PFSK-1 (cell line): ENCODE data around the gene LMNTD1.

Experiments used
- POLR2AphosphoS5 ChIP-seq: IDR thresholded peaks from 2 replicates; pipeline ENCODE4 v1.6.1; 2012; ENCODE audit warnings: low read depth, mild to moderate bottlenecking, control low read depth, low read length, moderate library complexity
- SIN3A ChIP-seq: IDR thresholded peaks from 2 replicates; pipeline ENCODE4 v1.6.1; 2012; ENCODE audit warnings: mild to moderate bottlenecking, low read length, moderate library complexity, borderline replicate concordance; ENCODE audit not compliant: insufficient read depth
- TF ChIP-seq, protein P1 (sequence below), 2 experiments: IDR thresholded peaks; 2 replicates each; pipeline versions ENCODE4 v1.6.1 to v1.8.0; 2011 to 2012; ENCODE audit warnings: low read depth in 2 of 2, low read length in 2 of 2, control low read depth in 1 of 2, inconsistent platforms in 1 of 2, mild to moderate bottlenecking in 1 of 2, moderate library complexity in 1 of 2; ENCODE audit not compliant: insufficient read depth in 1 of 2

DNA sequence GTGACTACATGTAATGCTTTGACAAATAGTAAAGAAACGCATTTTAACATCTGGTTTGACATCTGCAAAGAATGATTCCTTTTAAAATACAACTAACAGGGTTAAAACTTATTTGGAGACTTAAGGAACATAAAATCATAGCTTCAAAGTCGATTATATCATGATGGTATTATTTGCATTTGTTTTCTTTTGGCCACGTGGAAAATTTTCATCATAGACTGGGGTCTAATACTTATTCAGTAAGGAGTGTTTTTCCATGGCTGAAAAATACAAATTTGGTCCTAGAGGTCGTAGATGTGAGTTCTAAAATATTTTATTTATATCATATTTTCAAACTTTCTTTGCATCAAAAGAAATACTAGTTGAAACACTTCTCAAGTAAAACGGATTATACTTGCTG is 31.5 kb upstream of the LMNTD1 start:
- TF ChIP-seq SIN3A, result no peak
- TF ChIP-seq POLR2AphosphoS5, result no peak
- TF ChIP-seq, protein P1, sequence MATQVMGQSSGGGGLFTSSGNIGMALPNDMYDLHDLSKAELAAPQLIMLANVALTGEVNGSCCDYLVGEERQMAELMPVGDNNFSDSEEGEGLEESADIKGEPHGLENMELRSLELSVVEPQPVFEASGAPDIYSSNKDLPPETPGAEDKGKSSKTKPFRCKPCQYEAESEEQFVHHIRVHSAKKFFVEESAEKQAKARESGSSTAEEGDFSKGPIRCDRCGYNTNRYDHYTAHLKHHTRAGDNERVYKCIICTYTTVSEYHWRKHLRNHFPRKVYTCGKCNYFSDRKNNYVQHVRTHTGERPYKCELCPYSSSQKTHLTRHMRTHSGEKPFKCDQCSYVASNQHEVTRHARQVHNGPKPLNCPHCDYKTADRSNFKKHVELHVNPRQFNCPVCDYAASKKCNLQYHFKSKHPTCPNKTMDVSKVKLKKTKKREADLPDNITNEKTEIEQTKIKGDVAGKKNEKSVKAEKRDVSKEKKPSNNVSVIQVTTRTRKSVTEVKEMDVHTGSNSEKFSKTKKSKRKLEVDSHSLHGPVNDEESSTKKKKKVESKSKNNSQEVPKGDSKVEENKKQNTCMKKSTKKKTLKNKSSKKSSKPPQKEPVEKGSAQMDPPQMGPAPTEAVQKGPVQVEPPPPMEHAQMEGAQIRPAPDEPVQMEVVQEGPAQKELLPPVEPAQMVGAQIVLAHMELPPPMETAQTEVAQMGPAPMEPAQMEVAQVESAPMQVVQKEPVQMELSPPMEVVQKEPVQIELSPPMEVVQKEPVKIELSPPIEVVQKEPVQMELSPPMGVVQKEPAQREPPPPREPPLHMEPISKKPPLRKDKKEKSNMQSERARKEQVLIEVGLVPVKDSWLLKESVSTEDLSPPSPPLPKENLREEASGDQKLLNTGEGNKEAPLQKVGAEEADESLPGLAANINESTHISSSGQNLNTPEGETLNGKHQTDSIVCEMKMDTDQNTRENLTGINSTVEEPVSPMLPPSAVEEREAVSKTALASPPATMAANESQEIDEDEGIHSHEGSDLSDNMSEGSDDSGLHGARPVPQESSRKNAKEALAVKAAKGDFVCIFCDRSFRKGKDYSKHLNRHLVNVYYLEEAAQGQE (IDR thresholded peaks at IDR 0.05; ENCODE audit: insufficient read depth in 1 of 2, low read depth in 2 of 2, low read length in 2 of 2), result no peak
